ENCODE data around the gene SH3BGRL2. TPM values are rescaled to one million over a fixed set of nuclear protein-coding genes. Genes with fewer than 3 reads are reported as not detected.

The SH3BGRL2 gene
- total RNA-seq, 1 experiment from 2014 or later, result 5.2 TPM

DNA sequence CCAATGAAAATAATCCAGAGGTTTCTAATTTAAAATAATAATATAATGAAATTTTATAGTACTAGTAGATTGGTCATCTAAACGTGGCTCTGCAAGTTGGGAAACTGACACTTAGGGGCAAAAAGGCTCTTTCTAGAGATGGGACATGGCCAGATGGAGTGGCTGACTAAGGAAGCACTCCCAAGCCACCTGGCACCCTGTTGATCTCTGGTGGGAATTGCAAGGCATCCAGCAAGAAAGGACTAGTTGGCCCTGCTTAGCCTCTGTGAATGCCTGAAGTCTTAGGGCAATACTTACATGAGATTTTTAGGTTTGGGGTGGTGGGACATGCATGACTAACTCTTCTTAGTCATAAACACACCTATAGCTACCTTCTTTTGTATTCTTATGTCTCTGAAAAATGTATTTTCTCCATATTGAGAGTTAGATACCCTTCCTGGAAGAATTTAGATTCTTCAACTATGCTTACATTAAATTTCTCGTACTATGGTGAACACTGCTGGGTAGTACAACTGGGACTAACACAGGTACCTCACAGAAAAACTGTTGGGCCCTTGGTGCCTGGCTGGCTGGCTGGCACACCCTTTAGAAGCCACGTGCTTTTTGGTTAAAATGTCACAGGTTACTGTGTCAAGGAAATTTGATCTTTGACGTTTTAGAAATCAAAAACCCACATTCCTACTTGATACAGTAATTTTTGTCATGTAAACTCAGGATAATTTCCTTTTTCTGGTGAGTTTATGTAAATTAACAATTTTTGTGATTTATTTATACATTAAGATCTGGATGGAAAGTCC, 25.0 kb upstream of the SH3BGRL2 start:
- DNase-seq (ENCODE audit: low read depth, low spot score) (no peak), ATAC-seq (peak; percentile 77)
- ChIA-PET RAD21 (ENCODE audit: low non-redundant PET in 1 of 2, low total read pairs in 2 of 2, uncharacterized antibody in 2 of 2, unreplicated experiment in 2 of 2) (no interaction called here), POLR2A (no interaction called here), CTCF (no interaction called here)
- Histone ChIP-seq H3K27ac (ENCODE audit: low read depth, low read length) (no peak overlapping the region), H3K4me1 (ENCODE audit: control insufficient read depth in 1 of 2, insufficient read depth in 2 of 2, low read length in 2 of 2) (peaks cover 4 to 19% of the 10 kb centered on the region in 2 experiments; a peak in 3 of 4 replicates), H3K4me2 (ENCODE audit: low read length) (no peak overlapping the region), H3K27me3 (ENCODE audit: insufficient read depth, low read length) (no peaks in the 10 kb centered on the region), H3K79me2 (ENCODE audit: insufficient read depth, low read length) (no peaks in the 10 kb centered on the region), H3K9me2 (ENCODE audit: insufficient read depth) (no peaks in the 10 kb centered on the region), H3K4me3 (replicated peaks in 1 of 2; ENCODE audit: low read depth in 1 of 2, low read length in 2 of 2) (no peak overlapping the region), H3K9me3 (ENCODE audit: control insufficient read depth in 1 of 2, insufficient read depth in 1 of 2, low read depth in 1 of 2, low read length in 2 of 2) (no peaks in the 10 kb centered on the region), H3K36me3 (ENCODE audit: control insufficient read depth in 1 of 2, insufficient read depth in 2 of 2, low read length in 2 of 2) (no peaks in the 10 kb centered on the region), H2AFZ (ENCODE audit: low read depth, low read length, poor library complexity, severe bottlenecking) (no peak overlapping the region), H3K9ac (ENCODE audit: low read length) (no peak overlapping the region), H4K20me1 (ENCODE audit: insufficient read depth) (no peaks in the 10 kb centered on the region)
- intact Hi-C loops (cut with micrococcal nuclease), result no loop called here
- no TSS peak for BruUV-seq (replicated peaks)
- TF ChIP-seq SIN3A (IDR thresholded peaks at IDR 0.05; ENCODE audit: low read depth) (no peak), POLR2A (IDR thresholded peaks at IDR 0.05; ENCODE audit: borderline replicate concordance, extremely low read depth, insufficient read depth, insufficient read length) (no peak), RAD21 (IDR thresholded peaks at IDR 0.05; ENCODE audit: low read depth) (no peak), ELF1 (IDR thresholded peaks at IDR 0.05; ENCODE audit: borderline replicate concordance, low read depth) (no peak), SP1 (IDR thresholded peaks at IDR 0.05; ENCODE audit: low read depth) (no peak), EZH2phosphoT487 (IDR thresholded peaks at IDR 0.05; ENCODE audit: borderline replicate concordance) (no peak), SRF (IDR thresholded peaks at IDR 0.05; ENCODE audit: low read depth) (no peak), JUND (IDR thresholded peaks at IDR 0.05) (no peak), TCF7L2 (IDR thresholded peaks at IDR 0.05; ENCODE audit: borderline replicate concordance, extremely low read depth, insufficient read depth, insufficient read length) (no peak), EGR1 (IDR thresholded peaks at IDR 0.05; ENCODE audit: low read depth) (no peak), ATF3 (IDR thresholded peaks at IDR 0.05) (no peak), EZH2 (IDR thresholded peaks at IDR 0.05) (no peak), YY1 (IDR thresholded peaks at IDR 0.05; ENCODE audit: extremely low read depth, insufficient replicate concordance, low read depth, low read length) (no peak)
- TF ChIP-seq, protein P1, sequence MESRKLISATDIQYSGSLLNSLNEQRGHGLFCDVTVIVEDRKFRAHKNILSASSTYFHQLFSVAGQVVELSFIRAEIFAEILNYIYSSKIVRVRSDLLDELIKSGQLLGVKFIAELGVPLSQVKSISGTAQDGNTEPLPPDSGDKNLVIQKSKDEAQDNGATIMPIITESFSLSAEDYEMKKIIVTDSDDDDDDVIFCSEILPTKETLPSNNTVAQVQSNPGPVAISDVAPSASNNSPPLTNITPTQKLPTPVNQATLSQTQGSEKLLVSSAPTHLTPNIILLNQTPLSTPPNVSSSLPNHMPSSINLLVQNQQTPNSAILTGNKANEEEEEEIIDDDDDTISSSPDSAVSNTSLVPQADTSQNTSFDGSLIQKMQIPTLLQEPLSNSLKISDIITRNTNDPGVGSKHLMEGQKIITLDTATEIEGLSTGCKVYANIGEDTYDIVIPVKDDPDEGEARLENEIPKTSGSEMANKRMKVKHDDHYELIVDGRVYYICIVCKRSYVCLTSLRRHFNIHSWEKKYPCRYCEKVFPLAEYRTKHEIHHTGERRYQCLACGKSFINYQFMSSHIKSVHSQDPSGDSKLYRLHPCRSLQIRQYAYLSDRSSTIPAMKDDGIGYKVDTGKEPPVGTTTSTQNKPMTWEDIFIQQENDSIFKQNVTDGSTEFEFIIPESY (IDR thresholded peaks at IDR 0.05; ENCODE audit: extremely low read depth, insufficient replicate concordance, low read length), result no peak
- TF ChIP-seq, protein P2, sequence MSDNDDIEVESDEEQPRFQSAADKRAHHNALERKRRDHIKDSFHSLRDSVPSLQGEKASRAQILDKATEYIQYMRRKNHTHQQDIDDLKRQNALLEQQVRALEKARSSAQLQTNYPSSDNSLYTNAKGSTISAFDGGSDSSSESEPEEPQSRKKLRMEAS (IDR thresholded peaks at IDR 0.05), result no peak
- TF ChIP-seq, protein P3, sequence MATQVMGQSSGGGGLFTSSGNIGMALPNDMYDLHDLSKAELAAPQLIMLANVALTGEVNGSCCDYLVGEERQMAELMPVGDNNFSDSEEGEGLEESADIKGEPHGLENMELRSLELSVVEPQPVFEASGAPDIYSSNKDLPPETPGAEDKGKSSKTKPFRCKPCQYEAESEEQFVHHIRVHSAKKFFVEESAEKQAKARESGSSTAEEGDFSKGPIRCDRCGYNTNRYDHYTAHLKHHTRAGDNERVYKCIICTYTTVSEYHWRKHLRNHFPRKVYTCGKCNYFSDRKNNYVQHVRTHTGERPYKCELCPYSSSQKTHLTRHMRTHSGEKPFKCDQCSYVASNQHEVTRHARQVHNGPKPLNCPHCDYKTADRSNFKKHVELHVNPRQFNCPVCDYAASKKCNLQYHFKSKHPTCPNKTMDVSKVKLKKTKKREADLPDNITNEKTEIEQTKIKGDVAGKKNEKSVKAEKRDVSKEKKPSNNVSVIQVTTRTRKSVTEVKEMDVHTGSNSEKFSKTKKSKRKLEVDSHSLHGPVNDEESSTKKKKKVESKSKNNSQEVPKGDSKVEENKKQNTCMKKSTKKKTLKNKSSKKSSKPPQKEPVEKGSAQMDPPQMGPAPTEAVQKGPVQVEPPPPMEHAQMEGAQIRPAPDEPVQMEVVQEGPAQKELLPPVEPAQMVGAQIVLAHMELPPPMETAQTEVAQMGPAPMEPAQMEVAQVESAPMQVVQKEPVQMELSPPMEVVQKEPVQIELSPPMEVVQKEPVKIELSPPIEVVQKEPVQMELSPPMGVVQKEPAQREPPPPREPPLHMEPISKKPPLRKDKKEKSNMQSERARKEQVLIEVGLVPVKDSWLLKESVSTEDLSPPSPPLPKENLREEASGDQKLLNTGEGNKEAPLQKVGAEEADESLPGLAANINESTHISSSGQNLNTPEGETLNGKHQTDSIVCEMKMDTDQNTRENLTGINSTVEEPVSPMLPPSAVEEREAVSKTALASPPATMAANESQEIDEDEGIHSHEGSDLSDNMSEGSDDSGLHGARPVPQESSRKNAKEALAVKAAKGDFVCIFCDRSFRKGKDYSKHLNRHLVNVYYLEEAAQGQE (IDR thresholded peaks at IDR 0.05; ENCODE audit: low read depth), result no peak

Measured in HCT116 (cell line).